Peyer's patch (tissue), 4 donors: ENCODE measurements around the gene GRN. TPM values are rescaled to one million over a fixed set of nuclear protein-coding genes. Genes with fewer than 3 reads are reported as not detected.

ENCODE experiments used
- DNase-seq, 3 donors: peaks; one replicate each; pipeline ENCODE4 v3.0.0-alpha.2; 2017 to 2019
- H3K27ac ChIP-seq, 4 donors: fragments of 200-600 bp; sonication (generic); one replicate each; pipeline ENCODE4 v1.5.1; 2016 to 2019
- H3K27me3 ChIP-seq, 2 donors: fragments of 200-600 bp; sonication (generic); one replicate each; pipeline ENCODE4 v1.5.1; 2019
- H3K36me3 ChIP-seq, 3 donors: fragments of 200-600 bp; sonication (generic); one replicate each; pipeline ENCODE4 v1.5.1; 2016 to 2019
- H3K4me1 ChIP-seq, 4 donors: fragments of 200-600 bp; sonication (generic); one replicate each; pipeline ENCODE4 v1.5.1; 2016 to 2019
- H3K4me3 ChIP-seq, 4 donors: fragments of 200-600 bp; sonication (generic); 1 replicate in 3 of 4; 2 replicates in 1 of 4; pipeline ENCODE4 v1.5.1; 2016 to 2019; ENCODE audit warnings: mild to moderate bottlenecking in 1 of 4
- H3K9me3 ChIP-seq, 4 donors: fragments of 200-600 bp; sonication (generic); one replicate each; pipeline ENCODE4 v1.5.1; 2016 to 2019; ENCODE audit warnings: mild to moderate bottlenecking in 1 of 4
- POLR2A ChIP-seq, 2 donors: fragments of 450-650 bp; IDR thresholded peaks; one replicate each; pipeline ENCODE4 v1.5.1; 2017; ENCODE audit warnings: antibody characterized with exemption in 2 of 2, mild to moderate bottlenecking in 2 of 2, moderate library complexity in 2 of 2
- total RNA-seq, 4 donors: library from RNA; depleted of rRNA; stranded (reverse); fragments of >200 nt; gene quantifications; one replicate each; pipeline ENCODE4 v1.1.0, GENCODE V29; 2016
- TF ChIP-seq, protein P1 (sequence below), 6 experiments: fragments of 450-650 bp in 4 of 6; fragments of 200-600 bp in 2 of 6; sonication (generic) in 1 of 6; IDR thresholded peaks; one replicate each; pipeline ENCODE4 v1.5.1; 2017 to 2019; ENCODE audit warnings: antibody characterized with exemption in 6 of 6, mild to moderate bottlenecking in 3 of 6, moderate library complexity in 1 of 6

The GRN gene
- total RNA-seq, 4 donors from 2014 or later: 145 to 678 (median 492) TPM

GRCh38 chr17:44384281-44384822, 39.2 kb downstream of the GRN start:
- DNase-seq: no peak
- TF ChIP-seq, protein P1, sequence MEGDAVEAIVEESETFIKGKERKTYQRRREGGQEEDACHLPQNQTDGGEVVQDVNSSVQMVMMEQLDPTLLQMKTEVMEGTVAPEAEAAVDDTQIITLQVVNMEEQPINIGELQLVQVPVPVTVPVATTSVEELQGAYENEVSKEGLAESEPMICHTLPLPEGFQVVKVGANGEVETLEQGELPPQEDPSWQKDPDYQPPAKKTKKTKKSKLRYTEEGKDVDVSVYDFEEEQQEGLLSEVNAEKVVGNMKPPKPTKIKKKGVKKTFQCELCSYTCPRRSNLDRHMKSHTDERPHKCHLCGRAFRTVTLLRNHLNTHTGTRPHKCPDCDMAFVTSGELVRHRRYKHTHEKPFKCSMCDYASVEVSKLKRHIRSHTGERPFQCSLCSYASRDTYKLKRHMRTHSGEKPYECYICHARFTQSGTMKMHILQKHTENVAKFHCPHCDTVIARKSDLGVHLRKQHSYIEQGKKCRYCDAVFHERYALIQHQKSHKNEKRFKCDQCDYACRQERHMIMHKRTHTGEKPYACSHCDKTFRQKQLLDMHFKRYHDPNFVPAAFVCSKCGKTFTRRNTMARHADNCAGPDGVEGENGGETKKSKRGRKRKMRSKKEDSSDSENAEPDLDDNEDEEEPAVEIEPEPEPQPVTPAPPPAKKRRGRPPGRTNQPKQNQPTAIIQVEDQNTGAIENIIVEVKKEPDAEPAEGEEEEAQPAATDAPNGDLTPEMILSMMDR (IDR thresholded peaks at IDR 0.05): no peak
- no peak for TF ChIP-seq POLR2A (IDR thresholded peaks at IDR 0.05)
- no peak overlapping the region for H3K27ac ChIP-seq
- H3K27me3 ChIP-seq: no peaks in the 10 kb centered on the region
- no peaks in the 10 kb centered on the region for H3K36me3 ChIP-seq
- H3K4me1 ChIP-seq: peaks cover 0 to 18% (median 8%) of the 10 kb centered on the region in 4 donors
- no peaks in the 10 kb centered on the region for H3K9me3 ChIP-seq
- H3K4me3 ChIP-seq: no peak overlapping the region

- TF ChIP-seq, protein P1 (IDR thresholded peaks at IDR 0.05): no peak
- no peak for TF ChIP-seq POLR2A (IDR thresholded peaks at IDR 0.05)
- H3K4me1 ChIP-seq: peaks cover 0 to 18% (median 8%) of the 10 kb centered on the region in 4 donors
- H3K27ac ChIP-seq: no peak overlapping the region
- peak overlapping the region; percentile 35 to 59 (median 49) for H3K4me3 ChIP-seq
- H3K27me3 ChIP-seq: no peaks in the 10 kb centered on the region
- no peak for DNase-seq
- H3K9me3 ChIP-seq: no peaks in the 10 kb centered on the region
- no peaks in the 10 kb centered on the region for H3K36me3 ChIP-seq
Observed at GRCh38 chr17:44384823-44385286, 39.8 kb downstream of the GRN start.

GRCh38 chr17:44385287-44386181, 40.4 kb downstream of the GRN start:
- Histone ChIP-seq H3K36me3 (no peaks in the 10 kb centered on the region), H3K27ac (no peak overlapping the region), H3K4me1 (peaks cover 0 to 18% (median 8%) of the 10 kb centered on the region in 4 donors), H3K9me3 (no peaks in the 10 kb centered on the region), H3K4me3 (peak overlapping the region; percentile 35 to 59 (median 49)), H3K27me3 (no peaks in the 10 kb centered on the region)
- peak; percentile 63 to 89 (median 84) for DNase-seq
- TF ChIP-seq, protein P1 (IDR thresholded peaks at IDR 0.05): no peak
- TF ChIP-seq POLR2A (IDR thresholded peaks at IDR 0.05): no peak

DNA sequence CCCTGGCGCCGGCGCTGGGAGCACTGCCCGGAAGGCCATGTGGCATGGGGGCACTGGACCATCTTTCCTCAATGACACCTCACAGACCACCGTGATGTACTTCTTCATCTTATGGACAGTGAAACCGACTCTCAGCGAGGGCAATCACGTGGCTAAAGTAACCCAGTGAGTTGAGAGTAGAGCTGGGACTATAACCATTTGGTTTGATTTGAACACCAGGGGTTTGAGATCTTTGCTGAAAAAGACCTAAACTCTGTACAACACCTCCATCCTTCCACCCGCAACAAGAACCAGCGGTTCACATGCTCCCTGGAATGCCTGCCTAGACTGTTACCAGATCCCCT, 41.1 kb downstream of the GRN start:
- Histone ChIP-seq H3K27me3 (no peaks in the 10 kb centered on the region), H3K27ac (no peak overlapping the region), H3K4me3 (peak overlapping the region in 1 of 4 donors; percentile 59), H3K4me1 (peaks cover 0 to 18% (median 8%) of the 10 kb centered on the region in 4 donors), H3K9me3 (no peaks in the 10 kb centered on the region), H3K36me3 (no peaks in the 10 kb centered on the region)
- DNase-seq: no peak
- TF ChIP-seq POLR2A (IDR thresholded peaks at IDR 0.05): no peak
- TF ChIP-seq, protein P1 (IDR thresholded peaks at IDR 0.05): no peak

GRCh38 chr17:44387804-44388203, 42.7 kb downstream of the GRN start:
- H3K27ac ChIP-seq: no peak overlapping the region

More at GRCh38 chr17:44387804-44388203, 42.7 kb downstream of the GRN start:
- Histone ChIP-seq H3K9me3 (no peaks in the 10 kb centered on the region), H3K27me3 (no peaks in the 10 kb centered on the region), H3K4me3 (no peak overlapping the region), H3K4me1 (peaks cover 0 to 18% (median 8%) of the 10 kb centered on the region in 4 donors), H3K36me3 (no peaks in the 10 kb centered on the region)
- DNase-seq: no peak
- no peak for TF ChIP-seq POLR2A (IDR thresholded peaks at IDR 0.05)
- TF ChIP-seq, protein P1 (IDR thresholded peaks at IDR 0.05): no peak
